ENCODE data around the gene THRB. TPM values are rescaled to one million over a fixed set of nuclear protein-coding genes. Genes with fewer than 3 reads are reported as not detected.

THRB gene
- total and polyA plus RNA-seq, 2 experiments from 2014 or later = 26.8 to 60.0 TPM

- TF ChIP-seq EZH2phosphoT487 (IDR thresholded peaks at IDR 0.05; ENCODE audit: low read depth, severe bottlenecking, unreplicated experiment) (no peak), CTCF (IDR thresholded peaks at IDR 0.05; ENCODE audit: poor library complexity) (no peak), EZH2 (IDR thresholded peaks at IDR 0.05; ENCODE audit: borderline replicate concordance) (no peak)
- Histone ChIP-seq H4K20me1 (ENCODE audit: insufficient read depth, poor library complexity, severe bottlenecking) (peaks cover 6% of the 10 kb centered on the region), H3K27ac (peak overlapping the region; percentile 99), H3K79me2 (peaks cover 84% of the 10 kb centered on the region), H3K9me2 (replicated peaks; ENCODE audit: insufficient read depth) (no peaks in the 10 kb centered on the region), H3K4me2 (peak overlapping the region; percentile 97), H3K27me3 (no peaks in the 10 kb centered on the region), H3K36me3 (replicated peaks; ENCODE audit: insufficient read depth, low read depth) (no peaks in the 10 kb centered on the region), H3K4me1 (ENCODE audit: insufficient read depth) (peaks cover 39% of the 10 kb centered on the region), H3K4me3 (peak overlapping the region; percentile 82), H2AFZ (peak overlapping the region; percentile 86), H3K9me3 (ENCODE audit: low read depth) (no peaks in the 10 kb centered on the region)
- no peak for DNase-seq (ENCODE audit: low spot score)
- 25% methylated on average over 4 of the region's 4 CpGs for WGBS (ENCODE audit: low lambda C conversion rate, missing lambda C conversion rate)
These were observed 1.6 kb downstream of the THRB start for GRCh38 chr3:24492971-24493551.

GRCh38 chr3:24490151-24490550 lies 4.5 kb downstream of the THRB start:
- no peak overlapping the region for H2AFZ ChIP-seq
- H3K27ac ChIP-seq = peak overlapping the region; percentile 99
- H3K4me2 ChIP-seq = peak overlapping the region; percentile 97
- TF ChIP-seq EZH2 (IDR thresholded peaks at IDR 0.05; ENCODE audit: borderline replicate concordance) = no peak
- no peak for TF ChIP-seq CTCF (IDR thresholded peaks at IDR 0.05; ENCODE audit: poor library complexity)
- no peak for TF ChIP-seq EZH2phosphoT487 (IDR thresholded peaks at IDR 0.05; ENCODE audit: low read depth, severe bottlenecking, unreplicated experiment)
- no peak overlapping the region for H3K4me3 ChIP-seq
- H4K20me1 ChIP-seq (ENCODE audit: insufficient read depth, poor library complexity, severe bottlenecking) = peaks cover 13% of the 10 kb centered on the region
- peaks cover 94% of the 10 kb centered on the region for H3K79me2 ChIP-seq
- peaks cover 49% of the 10 kb centered on the region for H3K4me1 ChIP-seq (ENCODE audit: insufficient read depth)
- DNase-seq (ENCODE audit: low spot score) = no peak
- H3K36me3 ChIP-seq (replicated peaks; ENCODE audit: insufficient read depth, low read depth) = no peaks in the 10 kb centered on the region
- WGBS (ENCODE audit: low lambda C conversion rate, missing lambda C conversion rate) = 50% methylated on average over 2 of the region's 2 CpGs
- no peaks in the 10 kb centered on the region for H3K9me3 ChIP-seq (ENCODE audit: low read depth)
- no peaks in the 10 kb centered on the region for H3K27me3 ChIP-seq
- H3K9me2 ChIP-seq (replicated peaks; ENCODE audit: insufficient read depth) = no peaks in the 10 kb centered on the region

GRCh38 chr3:24487325-24488262 lies 7.1 kb downstream of the THRB start:
- Histone ChIP-seq H3K36me3 (replicated peaks; ENCODE audit: insufficient read depth, low read depth) (no peaks in the 10 kb centered on the region), H3K4me1 (ENCODE audit: insufficient read depth) (peaks cover 52% of the 10 kb centered on the region), H3K27me3 (no peaks in the 10 kb centered on the region), H3K9me3 (ENCODE audit: low read depth) (no peaks in the 10 kb centered on the region), H3K27ac (peak overlapping the region; percentile 45), H3K9me2 (replicated peaks; ENCODE audit: insufficient read depth) (no peaks in the 10 kb centered on the region), H2AFZ (no peak overlapping the region), H3K79me2 (peaks cover 100% of the 10 kb centered on the region), H4K20me1 (ENCODE audit: insufficient read depth, poor library complexity, severe bottlenecking) (peaks cover 13% of the 10 kb centered on the region), H3K4me2 (peak overlapping the region; percentile 97), H3K4me3 (no peak overlapping the region)
- no peak for DNase-seq (ENCODE audit: low spot score)
- TF ChIP-seq CTCF (IDR thresholded peaks at IDR 0.05; ENCODE audit: poor library complexity) (no peak), EZH2phosphoT487 (IDR thresholded peaks at IDR 0.05; ENCODE audit: low read depth, severe bottlenecking, unreplicated experiment) (no peak), EZH2 (IDR thresholded peaks at IDR 0.05; ENCODE audit: borderline replicate concordance) (no peak)
